Activated naive CD8-positive, alpha-beta T cell treated with anti-CD3 and anti-CD28 coated beads, Interleukin-2, amount 50 U/mL, for 16 hours (primary cell): Measurements from ENCODE around the gene DDB1.
A peak's percentile ranks its signal among the peaks of the same experiment; 100 is the strongest.

Experiments used
- DNase-seq: peaks from one replicate; pipeline ENCODE4 v3.0.0-alpha.2; 2020; ENCODE audit warnings: low read depth, low spot score

Gene DDB1

DNA sequence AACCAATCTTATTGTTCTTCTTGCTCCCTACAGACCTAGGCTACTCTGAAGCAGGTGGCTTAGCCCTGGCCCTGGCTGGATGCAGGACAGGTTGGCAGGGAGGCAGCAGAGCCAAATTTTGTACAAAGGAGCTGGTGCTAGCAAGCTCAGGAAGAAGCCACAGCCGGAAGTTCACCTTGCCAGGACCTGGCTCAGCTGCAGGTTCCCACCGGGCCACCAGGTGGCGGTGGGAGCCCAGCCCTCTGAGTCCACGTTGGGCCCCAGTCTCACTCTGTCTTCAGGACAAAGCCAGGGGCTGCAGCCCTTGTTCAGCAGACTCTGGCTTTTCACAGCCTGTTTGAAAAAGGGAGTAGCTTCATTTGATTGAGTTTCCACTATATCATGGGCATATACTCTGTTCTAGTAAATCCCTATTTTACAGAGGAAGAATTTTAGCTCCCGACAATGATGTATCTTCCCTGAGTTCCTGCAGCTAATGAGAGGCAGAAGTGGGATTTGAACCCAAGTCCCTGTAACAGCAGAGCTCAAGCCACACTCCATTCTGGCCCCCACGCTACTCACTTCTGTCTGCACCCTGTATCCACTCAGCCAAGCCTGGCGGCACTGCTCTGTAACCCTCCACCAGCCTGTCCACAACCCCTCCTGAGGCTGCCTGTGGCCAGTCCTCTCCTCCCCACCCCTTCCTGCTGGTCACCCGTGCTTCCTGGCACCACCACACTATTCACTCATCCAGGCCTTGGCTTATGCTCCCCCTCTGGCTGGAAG lies 3.4 kb upstream of the DDB1 start:
- DNase-seq, result peak; percentile 57

DNA sequence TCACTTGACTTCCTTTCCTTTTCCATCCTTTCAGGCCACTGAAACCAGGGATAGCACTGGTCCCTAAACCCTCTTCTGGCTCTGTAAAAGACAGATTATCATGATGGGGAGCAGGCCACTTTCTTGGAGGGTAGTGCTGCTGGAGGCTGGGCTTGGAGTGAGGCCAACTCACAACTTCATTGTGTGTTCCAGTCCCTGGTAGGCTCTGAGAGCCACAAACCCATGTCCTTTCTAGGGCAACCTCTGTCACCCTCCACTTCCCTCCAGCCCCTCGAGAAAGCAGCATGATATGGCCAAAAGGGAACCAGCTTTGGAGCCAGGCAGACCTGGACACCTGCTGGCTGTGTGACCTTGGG lies 2.4 kb upstream of the DDB1 start:
- DNase-seq, result no peak

DNA sequence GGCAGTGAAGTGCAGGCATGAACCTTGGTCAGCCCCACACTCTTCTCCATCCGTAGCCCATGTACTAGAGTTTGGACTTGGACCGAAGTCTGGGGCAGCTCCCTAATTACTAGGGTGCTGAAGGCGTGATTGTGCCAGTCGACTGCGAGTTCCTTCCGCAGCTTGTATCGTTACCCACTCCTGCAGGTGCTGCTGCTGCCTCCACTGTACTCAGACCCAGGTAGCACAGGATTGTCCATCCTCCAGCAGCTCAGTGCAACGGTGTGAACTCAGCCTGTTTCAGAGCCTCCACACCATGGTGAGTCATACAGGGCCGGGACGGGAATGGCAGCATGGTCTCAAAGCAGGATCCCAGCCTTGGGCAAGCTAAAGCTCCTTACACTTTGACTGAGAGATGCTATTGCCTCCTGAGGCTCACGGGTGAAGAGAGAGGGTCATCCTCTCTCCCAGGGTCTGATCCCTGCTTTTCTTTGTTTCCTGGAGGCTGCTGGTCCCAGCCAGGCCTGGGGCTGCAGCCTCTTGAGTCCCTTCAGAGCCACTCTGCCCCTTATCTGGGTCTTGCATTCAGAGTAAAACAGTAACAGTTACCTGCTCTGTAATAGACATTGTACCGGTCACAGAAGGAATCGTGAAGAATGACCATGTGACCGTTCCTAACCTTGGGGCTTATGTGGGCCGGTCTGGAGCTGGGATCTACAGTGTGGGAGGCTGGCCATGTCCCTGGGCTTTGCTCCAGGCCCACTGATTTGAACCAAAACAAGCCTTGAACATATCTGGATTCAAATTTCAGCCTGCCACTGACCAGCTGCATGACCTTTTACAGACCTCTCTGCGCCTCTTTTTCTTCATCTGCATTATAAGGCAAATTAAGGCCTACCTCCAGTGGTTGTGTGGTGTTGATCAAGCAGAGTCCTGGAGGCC lies 1.8 kb upstream of the DDB1 start:
- no peak for DNase-seq

DNA sequence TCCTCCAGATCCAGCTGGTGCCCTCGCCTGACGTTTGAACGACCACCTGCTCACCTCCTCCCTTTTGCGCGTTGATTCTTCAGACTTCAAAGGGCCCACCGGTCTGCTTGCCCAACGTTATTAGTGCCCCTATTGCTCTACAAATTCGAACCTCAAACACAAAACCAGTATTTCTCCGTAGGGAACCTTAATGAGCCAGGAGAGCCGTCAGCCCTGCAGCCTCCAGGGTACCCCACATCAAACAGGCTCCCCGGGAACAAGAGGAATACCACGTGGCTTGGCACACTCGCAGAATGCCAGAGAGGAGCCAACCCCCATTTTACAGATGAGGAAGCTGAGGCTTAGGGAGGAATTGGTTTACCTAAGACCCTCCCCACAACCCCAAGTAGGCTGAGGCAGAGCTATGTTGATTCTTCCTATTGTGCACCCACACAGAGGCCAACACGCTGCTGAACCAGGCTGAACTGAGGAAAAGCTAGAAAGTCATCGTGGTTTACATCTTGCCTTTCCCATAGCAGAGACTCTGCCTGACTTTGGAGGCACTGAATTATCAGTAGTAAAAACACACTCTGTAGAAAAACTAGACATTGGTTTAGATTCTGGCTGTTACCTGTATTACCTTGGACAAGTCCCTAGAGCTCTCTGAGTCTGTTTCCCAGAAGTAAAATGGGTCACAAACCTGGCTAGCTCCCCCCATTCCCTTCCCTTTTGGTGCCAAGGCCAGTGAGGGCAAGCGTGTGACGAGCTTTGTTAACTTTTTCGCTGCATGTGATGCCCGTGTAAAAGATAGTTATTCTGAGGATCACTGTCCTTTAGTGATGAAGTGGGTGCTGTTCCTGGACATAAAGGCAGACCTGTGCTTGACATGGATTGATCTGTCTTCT lies 887 bp upstream of the DDB1 start:
- no peak for DNase-seq

DNA sequence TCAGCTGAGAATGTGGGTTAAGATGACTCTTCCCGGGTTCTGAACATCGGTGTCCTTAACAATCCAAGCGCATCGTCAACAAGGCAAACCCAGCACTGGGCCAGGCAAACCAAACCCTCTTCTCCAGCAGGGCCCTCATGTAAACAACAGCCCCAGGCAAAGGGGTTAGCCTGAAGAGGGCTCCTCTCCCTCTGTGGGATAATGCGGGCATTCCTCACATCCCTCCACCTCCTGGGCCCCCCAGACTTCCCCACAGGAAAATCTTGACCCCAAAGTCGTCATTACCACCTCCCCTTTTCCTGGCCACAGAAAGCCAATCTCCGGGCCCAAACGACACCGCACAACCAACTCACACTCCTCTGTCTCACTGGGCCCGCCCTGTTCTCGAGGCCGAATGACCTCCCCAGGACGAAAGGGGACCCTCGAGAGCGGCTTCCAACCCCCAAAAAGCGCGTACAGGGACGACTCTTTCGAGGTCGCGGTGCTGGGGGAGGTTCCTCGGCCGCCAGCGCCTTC lies 566 bp downstream of the DDB1 start:
- DNase-seq, result no peak

DNA sequence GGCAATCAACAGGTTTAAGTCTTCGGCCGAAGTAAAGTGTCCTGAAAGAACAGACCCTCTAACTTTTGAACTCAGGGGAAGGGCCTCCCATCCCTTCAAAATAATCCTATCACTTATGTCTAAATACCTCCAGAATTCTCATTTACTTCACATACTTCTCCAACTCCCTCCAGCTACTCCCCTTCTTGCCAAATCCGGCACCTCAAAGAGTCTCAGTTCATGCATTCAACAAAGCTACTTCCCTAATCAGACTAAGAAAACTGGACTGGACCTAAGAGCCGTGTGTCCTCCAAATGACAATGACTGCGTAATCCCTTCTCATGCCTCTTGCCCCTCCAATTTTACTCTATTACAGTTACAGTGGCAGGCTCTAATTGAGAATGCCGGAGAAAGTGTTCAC lies 1.3 kb downstream of the DDB1 start:
- DNase-seq, result no peak

DNA sequence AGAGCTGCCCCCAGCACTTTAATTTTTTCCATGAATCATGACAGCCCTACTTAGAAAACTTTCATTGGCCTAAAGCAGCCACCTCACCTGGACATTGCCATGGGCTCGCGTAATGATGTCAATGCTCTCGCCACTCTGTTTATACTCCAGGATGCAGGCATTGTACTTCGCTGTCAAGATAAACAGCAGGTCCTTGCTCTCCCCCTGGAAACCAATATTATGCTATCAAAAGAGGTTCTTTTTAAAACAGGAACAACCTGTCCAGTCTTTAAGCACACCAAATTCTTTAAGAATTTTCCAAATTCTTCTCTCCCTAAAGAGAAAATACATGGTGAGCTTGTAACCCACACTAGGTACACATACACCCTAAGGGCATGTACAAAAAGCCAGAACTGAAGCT lies 3.0 kb downstream of the DDB1 start:
- DNase-seq, result no peak

DNA sequence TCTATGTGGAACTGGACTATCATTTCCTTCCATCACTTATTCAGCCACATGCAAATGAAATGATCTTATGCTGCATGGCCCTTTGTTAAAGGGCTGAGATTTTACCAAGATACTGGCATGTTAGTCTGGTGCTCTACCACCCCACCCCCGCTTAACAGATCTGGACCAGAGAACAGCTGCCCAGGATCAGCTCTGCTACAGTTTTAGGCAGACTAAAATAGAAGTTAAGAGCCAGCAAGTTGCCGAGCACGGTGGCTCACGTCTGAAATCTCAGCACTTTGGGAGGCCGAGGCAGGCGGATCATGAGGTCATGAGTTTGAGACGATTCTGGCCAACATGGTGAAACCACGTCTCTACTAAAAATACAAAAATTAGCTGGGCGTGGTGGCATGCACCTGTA lies 4.6 kb downstream of the DDB1 start:
- DNase-seq, result no peak

DNA sequence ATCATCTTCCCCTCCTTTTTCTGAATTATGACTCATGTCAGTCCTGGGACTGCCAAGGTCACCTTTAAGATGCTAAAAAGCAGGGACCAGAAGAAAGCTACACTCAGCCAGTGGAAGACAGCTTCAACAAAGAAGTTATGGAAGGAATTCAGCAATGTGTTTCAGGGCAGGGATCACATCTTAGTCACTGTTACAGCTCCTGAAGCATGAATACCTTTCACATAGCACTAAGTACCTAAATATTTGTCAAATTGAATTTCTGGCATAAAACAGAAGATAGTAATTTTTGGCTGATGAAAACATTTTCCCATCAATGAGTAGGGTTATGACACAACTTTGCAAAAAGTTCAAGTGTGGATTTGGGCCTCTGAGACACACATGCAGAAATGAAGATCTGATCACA lies 5.2 kb downstream of the DDB1 start:
- DNase-seq, result no peak

DNA sequence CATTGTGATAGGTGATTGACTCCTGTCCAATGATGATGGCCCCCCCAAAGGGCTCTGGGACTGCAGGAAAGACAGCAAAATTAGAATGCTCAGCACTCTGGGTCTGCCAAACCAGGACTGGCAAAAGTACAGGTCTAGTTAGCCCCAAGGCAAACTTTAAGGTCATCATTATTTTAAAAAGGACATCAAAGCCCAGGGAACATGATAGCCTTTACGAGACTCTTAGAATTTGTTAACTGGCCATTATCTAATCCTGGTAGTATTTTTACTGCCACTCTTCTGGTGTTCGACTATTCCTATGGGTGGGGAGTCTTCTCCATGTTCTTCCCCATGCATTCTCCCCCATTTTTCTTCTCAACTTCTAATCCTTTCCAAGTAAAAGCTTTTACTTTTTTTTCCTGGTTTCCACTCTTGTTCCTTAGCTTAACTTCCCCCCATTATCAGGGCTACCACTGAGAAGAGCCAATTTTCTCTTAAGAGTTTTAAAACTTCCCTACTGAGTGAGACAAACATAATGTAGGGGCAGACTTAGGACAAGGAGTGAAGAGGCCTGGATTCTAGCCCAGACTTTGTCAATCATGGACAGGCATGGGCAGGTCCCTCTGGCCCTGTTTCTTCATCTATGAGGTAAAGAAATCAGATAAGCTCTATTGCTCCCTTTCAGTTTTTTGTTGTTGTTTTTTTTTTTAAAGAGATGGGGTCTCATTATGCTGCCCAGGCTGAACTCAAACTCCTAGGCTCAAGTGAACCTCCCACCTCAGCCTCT lies 7.1 kb downstream of the DDB1 start:
- DNase-seq, result no peak

DNA sequence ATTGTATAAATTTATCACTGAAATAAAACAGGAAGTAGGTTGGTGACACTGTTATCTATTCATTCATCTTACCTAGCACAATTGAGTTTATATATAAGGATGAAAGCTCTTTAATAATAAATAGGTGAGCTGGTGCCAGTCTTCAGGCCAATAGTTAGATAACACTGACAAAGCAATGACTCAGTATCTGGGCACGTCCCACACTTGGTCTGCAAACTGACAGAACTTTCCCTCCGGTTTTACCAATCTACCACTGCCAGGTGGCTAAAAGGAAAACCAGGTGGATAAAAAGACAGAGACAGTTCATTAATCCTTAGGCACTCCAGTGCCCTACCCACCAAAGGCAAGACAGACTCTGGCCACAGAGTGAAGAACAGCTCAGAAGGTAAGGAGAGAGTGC lies 17.6 kb downstream of the DDB1 start:
- no peak for DNase-seq

DNA sequence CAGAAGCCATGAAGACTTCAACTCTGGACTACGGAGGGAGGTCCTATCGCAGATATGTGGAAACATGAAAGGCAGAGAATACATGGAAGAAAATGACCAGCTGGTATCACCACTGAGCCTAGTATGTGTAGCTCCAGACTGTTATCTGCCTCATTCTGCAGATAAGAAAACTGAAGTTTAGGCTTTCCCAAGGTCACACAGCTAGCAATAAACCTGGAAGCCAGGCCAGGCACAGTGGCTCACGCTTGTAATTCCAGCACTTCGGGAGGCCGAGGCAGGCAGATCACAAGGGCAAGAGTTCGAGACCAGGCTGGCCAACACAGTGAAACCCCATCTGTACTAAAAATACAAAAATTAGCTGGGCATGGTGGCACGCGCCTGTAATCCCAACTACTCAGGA lies 22.2 kb downstream of the DDB1 start:
- DNase-seq, result no peak

DNA sequence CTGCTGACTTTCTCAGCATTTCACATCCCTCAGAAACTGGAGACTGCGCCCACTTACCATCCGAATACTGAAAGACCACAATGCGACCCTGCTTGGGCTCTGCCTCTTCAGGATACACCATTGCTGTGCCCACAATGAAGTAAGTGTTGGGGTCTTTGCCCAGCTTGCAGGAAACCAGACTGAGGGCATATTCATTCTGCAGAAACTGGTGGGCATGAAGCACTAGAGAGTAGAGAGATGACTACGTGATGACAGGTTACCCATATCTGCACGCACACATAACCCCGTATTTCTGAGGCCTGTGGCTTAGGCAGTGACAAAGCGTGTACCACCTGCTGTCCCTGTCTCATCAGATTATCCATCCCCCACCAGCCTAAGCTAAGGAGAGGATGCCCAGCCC lies 23.2 kb downstream of the DDB1 start:
- no peak for DNase-seq

DNA sequence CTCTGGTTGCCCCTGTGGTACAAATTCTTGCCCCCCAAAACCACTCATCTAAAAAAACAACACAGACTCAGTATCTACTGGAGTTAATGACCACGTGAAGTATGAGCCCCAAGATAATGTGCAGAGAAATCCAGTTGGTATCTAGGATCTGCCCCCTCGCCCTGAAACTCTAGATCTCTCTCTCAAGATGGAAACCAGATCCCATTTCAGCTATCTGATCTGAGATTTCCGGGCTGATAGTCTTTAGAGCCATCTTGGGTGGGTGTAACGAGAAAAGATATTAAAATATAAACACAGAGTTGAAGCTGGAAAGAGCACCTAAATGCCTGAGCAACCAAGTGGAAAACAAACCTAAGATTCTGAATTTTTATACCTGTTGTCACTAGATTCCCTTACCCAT lies 23.8 kb downstream of the DDB1 start:
- no peak for DNase-seq

DNA sequence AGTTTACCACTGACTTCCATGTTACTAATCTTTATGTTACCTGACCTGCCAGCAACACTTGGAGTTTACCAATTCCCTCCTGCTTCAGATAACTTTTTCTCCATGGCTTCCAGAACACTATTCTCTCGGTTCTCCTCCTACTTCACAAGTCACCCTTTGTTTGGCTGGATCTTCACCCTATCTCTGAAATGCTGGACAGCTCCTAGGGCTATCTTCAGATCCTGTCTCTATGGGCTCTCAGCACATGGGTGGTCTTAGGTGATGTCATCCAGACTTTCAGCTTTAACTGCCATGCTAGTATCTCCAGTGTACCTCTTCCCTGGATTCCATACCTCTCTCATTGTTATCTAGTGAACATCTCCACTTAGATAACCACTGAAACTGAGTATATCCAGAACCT lies 25.6 kb downstream of the DDB1 start:
- DNase-seq, result no peak

DNA sequence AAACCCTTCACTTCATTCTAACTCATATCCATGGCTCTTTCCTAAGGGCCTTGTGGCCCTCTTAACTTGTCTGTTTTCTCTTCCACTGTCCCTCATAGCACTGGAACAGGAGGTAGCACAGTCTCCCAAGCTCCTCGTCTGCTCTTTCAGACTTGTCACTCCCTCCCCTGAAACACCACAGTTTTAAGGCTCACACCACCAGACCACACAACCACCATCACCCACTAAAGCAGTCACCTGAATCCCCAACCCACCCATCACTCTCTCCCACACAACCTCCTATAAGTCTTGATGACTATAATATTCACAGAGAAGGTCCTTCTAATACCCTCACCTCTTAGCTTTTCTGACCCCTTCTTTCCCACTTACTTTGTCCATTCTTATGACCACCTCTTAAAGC lies 26.7 kb downstream of the DDB1 start:
- no peak for DNase-seq

DNA sequence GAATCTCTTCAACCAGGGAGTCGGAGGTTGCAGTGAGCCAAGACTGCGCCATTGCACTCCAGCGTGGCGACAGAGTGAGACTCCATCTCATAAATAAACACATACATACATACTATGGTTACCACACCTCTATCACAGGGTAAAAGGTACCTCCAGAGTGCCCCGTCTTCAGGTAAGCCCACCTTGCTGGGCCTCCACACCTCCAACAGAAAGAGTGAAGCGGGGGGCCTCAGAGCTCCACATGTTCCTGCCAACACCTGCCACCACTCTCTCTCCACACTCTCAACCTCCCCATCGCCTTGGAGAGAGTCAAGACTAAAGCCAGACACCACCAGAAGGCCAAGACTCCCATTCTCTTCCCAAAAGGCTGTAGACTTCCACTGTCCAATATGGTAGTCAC lies 27.5 kb downstream of the DDB1 start:
- no peak for DNase-seq

DNA sequence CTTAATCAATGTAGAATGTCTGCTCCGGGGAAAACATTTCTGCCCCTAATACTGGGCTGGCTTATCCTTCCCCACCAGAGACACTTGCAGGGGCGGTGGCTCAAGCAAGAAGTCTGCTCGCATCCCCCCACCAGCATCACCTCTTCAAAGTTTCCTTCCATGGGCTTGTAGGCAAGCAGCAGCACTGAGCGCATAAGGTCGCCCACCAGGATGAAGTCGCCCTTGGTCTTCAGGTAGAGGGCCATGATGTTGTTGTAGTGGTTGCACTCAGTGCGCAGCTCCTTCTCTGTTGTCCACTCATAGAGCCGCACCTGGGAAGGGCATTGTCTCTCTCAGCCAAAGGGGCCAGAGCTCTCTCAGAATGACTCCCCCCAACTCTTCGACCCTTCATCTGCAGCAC lies 29.2 kb downstream of the DDB1 start:
- DNase-seq, result no peak

DNA sequence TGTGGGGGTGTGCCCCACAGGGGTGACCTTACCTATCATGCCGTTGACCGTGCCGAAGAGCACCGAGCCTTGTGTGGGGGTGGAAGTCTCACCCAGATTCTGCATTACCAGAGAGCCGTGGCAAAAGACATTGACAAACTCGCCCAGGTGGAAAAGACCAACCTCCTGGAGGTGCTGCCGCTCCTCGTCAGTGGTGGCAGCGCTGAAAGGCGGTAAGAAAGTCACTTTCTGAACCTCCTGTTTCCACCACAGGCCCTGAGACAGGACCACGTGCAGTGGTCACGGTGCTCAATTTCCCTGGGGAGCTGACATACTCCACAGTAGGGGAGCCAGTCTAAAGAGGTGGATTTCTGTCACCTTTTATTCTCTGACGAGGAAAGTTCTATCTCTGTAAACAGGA lies 30.4 kb downstream of the DDB1 start:
- no peak for DNase-seq

DNA sequence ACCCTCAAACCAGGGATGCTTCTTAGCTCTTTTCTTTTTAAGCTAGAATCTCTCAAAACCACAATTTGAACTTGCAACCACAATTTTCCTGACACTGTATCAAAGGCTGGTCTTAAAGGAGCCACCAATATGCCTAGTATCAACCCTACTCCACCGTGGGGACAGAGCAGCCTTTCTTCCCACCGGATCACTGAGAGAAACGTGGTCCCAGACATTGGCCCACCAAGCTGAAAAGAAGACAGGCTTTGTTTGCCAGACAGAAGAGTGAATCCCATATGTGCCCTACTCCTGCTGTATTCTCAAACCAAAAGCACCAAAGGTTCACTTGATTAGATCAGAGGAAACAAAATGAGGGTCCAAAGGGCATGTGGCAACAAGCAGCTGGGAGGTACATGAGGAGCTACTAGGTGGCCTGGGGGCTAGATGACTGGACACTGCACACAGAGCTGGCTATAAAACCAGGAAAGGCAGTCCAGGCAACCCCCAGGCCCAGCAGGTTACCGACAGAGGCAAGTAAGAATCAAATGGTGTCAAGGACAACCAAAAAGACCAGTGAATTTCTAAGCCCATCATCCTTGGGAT lies 34.2 kb downstream of the DDB1 start:
- no peak for DNase-seq

DNA sequence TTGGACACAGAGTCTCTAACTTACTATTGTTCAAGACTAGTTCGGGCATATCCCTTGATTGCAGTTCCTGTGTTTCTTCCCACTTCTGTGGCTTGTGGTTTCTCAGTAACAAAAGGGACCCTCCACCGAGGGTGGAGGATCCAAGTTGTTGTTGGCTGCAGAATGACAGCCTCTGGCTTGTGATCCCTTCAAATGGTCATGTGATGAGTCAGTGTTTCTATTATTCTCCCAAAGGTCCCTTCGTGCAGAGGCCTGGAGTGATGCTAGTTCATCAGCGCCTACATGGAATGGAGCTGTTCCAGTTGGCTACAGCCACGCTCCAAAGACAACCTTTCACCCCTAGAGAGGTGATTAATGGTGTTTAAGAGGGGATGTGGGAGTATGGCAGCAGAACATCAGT lies 35.2 kb downstream of the DDB1 start:
- no peak for DNase-seq
